Adrenal gland (tissue), 5 donors: ENCODE results near the gene TJP2.

Source experiments
- POLR2A ChIP-seq, 2 donors: fragments of 450-650 bp; IDR thresholded peaks; one replicate each; pipeline ENCODE4 v1.6.1; 2017; ENCODE audit warnings: antibody characterized with exemption in 2 of 2, mild to moderate bottlenecking in 2 of 2, moderate library complexity in 1 of 2
- TF ChIP-seq, protein P1 (sequence below), 6 experiments: fragments of 450-650 bp in 4 of 6; fragments of 200-600 bp in 2 of 6; sonication (generic) in 1 of 6; IDR thresholded peaks; 1 replicate in 5 of 6; 2 replicates in 1 of 6; pipeline versions ENCODE4 v1.5.1 to v1.8.0; 2016 to 2021; ENCODE audit warnings: antibody characterized with exemption in 6 of 6, mild to moderate bottlenecking in 2 of 6, moderate library complexity in 1 of 6
- donor health status: DM: no; HTN: no; CAD: no.

- TF ChIP-seq, protein P1, sequence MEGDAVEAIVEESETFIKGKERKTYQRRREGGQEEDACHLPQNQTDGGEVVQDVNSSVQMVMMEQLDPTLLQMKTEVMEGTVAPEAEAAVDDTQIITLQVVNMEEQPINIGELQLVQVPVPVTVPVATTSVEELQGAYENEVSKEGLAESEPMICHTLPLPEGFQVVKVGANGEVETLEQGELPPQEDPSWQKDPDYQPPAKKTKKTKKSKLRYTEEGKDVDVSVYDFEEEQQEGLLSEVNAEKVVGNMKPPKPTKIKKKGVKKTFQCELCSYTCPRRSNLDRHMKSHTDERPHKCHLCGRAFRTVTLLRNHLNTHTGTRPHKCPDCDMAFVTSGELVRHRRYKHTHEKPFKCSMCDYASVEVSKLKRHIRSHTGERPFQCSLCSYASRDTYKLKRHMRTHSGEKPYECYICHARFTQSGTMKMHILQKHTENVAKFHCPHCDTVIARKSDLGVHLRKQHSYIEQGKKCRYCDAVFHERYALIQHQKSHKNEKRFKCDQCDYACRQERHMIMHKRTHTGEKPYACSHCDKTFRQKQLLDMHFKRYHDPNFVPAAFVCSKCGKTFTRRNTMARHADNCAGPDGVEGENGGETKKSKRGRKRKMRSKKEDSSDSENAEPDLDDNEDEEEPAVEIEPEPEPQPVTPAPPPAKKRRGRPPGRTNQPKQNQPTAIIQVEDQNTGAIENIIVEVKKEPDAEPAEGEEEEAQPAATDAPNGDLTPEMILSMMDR (IDR thresholded peaks at IDR 0.05) = peak in 2 of 6 experiments; percentile 16 to 26
- no peak for TF ChIP-seq POLR2A (IDR thresholded peaks at IDR 0.05)
Observed at GRCh38 chr9:69149321-69149807, 24.7 kb upstream of the TJP2 start.
